Measurements from ENCODE around the gene PLPP3. TPM values are rescaled to one million over a fixed set of nuclear protein-coding genes. Genes with fewer than 3 reads are reported as not detected.

PLPP3 gene
- total RNA-seq, 4 donors from 2014 or later, result 76.3 to 315 (median 140) TPM

DNA sequence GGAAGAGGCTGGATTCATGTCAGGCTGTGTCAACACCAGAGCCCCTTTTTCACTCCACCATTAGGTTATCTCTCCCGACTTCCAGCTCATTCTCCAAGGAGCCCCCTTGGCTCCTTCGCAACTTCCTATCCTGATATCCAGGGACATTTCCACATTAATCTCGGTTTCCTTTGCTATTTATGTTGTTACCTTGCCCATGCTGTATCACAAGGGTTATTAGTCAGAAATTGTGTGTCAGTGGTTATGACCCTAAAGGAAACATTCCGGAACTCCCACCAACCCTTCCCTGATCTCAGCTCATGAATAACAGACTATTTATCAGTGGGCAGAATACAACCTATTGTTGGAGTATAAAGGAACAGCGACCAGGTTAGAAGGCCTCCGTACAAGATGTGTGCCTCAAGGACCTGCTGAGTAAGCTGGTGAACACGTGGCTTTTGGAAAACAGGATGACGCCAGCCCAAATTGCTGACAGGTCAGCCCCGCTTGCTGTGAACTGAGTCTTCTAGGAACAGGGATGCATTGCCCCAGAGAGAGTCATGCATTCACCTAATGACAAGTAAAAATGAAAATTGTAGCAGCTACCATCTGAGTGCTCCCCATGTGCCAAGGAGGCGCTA is 121.5 kb downstream of the PLPP3 start:
- Histone ChIP-seq H3K27ac (no peak overlapping the region), H3K27me3 (no peaks in the 10 kb centered on the region), H3K9me3 (no peaks in the 10 kb centered on the region), H3K4me3 (no peak overlapping the region), H3K4me1 (peaks cover 0 to 2% of the 10 kb centered on the region in 2 donors), H3K36me3 (no peaks in the 10 kb centered on the region)
- intact Hi-C loops (cut with DNase I; ENCODE audit: low total_unique reads), result no loop called here
- no peak for DNase-seq
- no peak for TF ChIP-seq POLR2A (IDR thresholded peaks at IDR 0.05)
- no peak for TF ChIP-seq CTCF (IDR thresholded peaks at IDR 0.05)

DNA sequence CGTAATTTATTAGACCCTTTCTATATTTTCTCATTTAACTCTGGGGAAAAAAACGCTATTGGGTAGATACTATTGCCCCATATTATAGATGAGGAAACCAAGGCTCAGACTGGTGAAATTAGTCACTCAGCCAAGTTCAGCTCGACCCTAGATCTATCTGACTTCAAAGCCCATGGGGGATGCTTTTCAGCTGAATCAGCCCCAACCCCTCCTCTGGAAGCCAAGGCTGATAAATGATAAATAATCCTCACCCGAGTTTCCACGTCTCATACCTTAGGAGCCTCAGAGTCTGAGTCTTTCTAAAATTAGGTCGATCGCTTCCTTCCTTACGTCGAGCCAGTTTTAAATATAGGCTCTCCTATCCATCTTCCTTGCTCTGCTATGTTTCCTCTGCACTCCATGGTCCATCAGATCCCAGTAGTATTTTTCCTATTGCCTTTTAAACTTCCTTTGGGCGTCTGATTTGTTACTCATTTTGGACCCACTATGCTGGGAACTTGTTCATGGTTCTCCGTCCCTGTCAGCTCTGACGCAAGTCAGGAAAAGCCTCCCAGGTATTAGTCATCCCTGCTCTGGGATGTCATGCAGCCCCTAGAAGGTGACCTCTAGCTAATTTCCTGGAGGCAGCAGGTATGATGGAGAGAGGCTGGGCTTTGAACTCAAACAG is 122.8 kb downstream of the PLPP3 start:
- Histone ChIP-seq H3K9me3 (no peaks in the 10 kb centered on the region), H3K36me3 (no peaks in the 10 kb centered on the region), H3K27me3 (no peaks in the 10 kb centered on the region), H3K4me1 (peaks cover 0 to 6% of the 10 kb centered on the region in 2 donors), H3K4me3 (no peak overlapping the region), H3K27ac (peak overlapping the region; percentile 19 to 23)
- DNase-seq, result peak; percentile 36 to 62
- intact Hi-C loops (cut with DNase I; ENCODE audit: low total_unique reads), result no loop called here
- TF ChIP-seq CTCF (IDR thresholded peaks at IDR 0.05) (no peak), POLR2A (IDR thresholded peaks at IDR 0.05) (no peak)

GRCh38 chr1:56453417-56454078 is 125.8 kb downstream of the PLPP3 start:
- Histone ChIP-seq H3K27ac (peak overlapping the region; percentile 63 to 72), H3K4me1 (peaks cover 0 to 6% of the 10 kb centered on the region in 2 donors), H3K4me3 (no peak overlapping the region), H3K9me3 (no peaks in the 10 kb centered on the region), H3K36me3 (no peaks in the 10 kb centered on the region), H3K27me3 (no peaks in the 10 kb centered on the region)
- peak; percentile 44 to 49 for DNase-seq
- intact Hi-C loops (cut with DNase I; ENCODE audit: low total_unique reads), result no loop called here
- no peak for TF ChIP-seq POLR2A (IDR thresholded peaks at IDR 0.05)
- no peak for TF ChIP-seq CTCF (IDR thresholded peaks at IDR 0.05)

DNA sequence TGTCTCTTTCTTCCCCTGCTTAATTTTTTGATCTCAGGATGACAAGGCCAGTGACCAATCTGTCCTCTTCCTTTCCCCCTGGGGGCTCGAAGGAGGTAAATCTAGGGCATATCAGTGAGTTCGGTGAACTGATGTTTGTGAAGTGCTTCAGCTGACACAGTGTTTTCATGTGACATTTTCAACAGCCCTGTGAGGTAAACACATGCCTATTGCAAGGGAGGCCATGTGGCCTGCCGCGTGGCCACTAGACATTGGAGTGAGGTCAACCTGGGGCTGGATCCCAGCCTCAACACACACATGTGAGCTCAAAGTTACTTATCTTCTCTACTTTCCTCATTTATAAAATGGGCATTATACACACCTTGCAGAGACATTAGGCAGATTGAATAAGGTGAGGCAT is 126.3 kb downstream of the PLPP3 start:
- peak overlapping the region; percentile 63 to 72 for H3K27ac ChIP-seq
- TF ChIP-seq POLR2A (IDR thresholded peaks at IDR 0.05) (no peak), CTCF (IDR thresholded peaks at IDR 0.05) (no peak)

More for the DNA sequence above, 126.3 kb downstream of the PLPP3 start:
- Histone ChIP-seq H3K9me3 (no peaks in the 10 kb centered on the region), H3K4me3 (no peak overlapping the region), H3K27me3 (no peaks in the 10 kb centered on the region), H3K4me1 (peaks cover 0 to 6% of the 10 kb centered on the region in 2 donors), H3K36me3 (no peaks in the 10 kb centered on the region)
- peak; percentile 33 to 52 for DNase-seq
- intact Hi-C loops (cut with DNase I; ENCODE audit: low total_unique reads), result no loop called here

Data from uterus (tissue), 4 donors.